HEK293 (cell line): ENCODE results near the gene EFCAB9.

Experiments
- GLIS1 ChIP-seq: fragments of 450-650 bp; formaldehyde crosslinking; IDR thresholded peaks from 2 replicates; pipeline ENCODE4 v1.5.1; 2016; ENCODE audit warnings: missing biosample characterization, missing genetic modification characterization
- KLF16 ChIP-seq: fragments of 450-650 bp; formaldehyde crosslinking; IDR thresholded peaks from 2 replicates; pipeline ENCODE4 v1.5.1; 2017; ENCODE audit warnings: missing biosample characterization, missing genetic modification characterization
- REPIN1 ChIP-seq: fragments of 450-650 bp; formaldehyde crosslinking; IDR thresholded peaks from 2 replicates; pipeline ENCODE4 v1.5.1; 2017; ENCODE audit warnings: missing biosample characterization, missing genetic modification characterization, low read depth
- ZNF121 ChIP-seq: fragments of 450-650 bp; formaldehyde crosslinking; IDR thresholded peaks from 2 replicates; pipeline ENCODE4 v1.5.1; 2016; ENCODE audit warnings: missing biosample characterization, missing genetic modification characterization
- ZNF140 ChIP-seq: fragments of 450-650 bp; formaldehyde crosslinking; IDR thresholded peaks from 2 replicates; pipeline ENCODE4 v1.5.1; 2016; ENCODE audit warnings: missing biosample characterization, missing genetic modification characterization
- TF ChIP-seq, protein P1 (sequence below): fragments of 450-650 bp; formaldehyde crosslinking; IDR thresholded peaks from 2 replicates; pipeline ENCODE4 v1.5.1; 2016; ENCODE audit warnings: missing biosample characterization, missing genetic modification characterization
- TF ChIP-seq, protein P2 (sequence below): fragments of 450-650 bp; formaldehyde crosslinking; IDR thresholded peaks from 2 replicates; pipeline ENCODE4 v1.5.1; 2016; ENCODE audit warnings: missing biosample characterization, missing genetic modification characterization

DNA sequence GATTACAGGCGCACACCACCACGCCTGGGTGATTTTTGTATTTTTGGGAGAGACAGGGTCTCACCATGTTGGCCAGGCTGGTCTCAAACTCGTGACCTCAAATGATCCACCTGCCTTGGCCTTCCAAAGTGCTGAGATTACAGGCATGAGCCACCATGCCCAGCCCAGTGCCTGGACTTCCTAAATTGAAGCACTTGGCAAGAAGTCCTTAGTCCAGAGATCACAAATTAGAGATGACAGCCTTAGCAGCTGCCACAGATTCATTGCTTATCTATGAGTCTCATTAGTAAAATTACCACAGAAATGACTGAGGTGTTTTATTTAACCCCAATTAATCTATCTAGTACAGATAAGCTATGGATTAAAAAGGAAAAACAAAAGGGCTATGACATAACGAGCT, 19.2 kb downstream of the EFCAB9 start:
- no peak for TF ChIP-seq KLF16 (tag by site-specific recombination)
- TF ChIP-seq GLIS1 (tag by site-specific recombination), result no peak
- TF ChIP-seq, protein P1, sequence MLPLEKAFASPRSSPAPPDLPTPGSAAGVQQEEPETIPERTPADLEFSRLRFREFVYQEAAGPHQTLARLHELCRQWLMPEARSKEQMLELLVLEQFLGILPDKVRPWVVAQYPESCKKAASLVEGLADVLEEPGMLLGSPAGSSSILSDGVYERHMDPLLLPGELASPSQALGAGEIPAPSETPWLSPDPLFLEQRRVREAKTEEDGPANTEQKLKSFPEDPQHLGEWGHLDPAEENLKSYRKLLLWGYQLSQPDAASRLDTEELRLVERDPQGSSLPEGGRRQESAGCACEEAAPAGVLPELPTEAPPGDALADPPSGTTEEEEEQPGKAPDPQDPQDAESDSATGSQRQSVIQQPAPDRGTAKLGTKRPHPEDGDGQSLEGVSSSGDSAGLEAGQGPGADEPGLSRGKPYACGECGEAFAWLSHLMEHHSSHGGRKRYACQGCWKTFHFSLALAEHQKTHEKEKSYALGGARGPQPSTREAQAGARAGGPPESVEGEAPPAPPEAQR (tag by site-specific recombination), result no peak
- TF ChIP-seq, protein P2, sequence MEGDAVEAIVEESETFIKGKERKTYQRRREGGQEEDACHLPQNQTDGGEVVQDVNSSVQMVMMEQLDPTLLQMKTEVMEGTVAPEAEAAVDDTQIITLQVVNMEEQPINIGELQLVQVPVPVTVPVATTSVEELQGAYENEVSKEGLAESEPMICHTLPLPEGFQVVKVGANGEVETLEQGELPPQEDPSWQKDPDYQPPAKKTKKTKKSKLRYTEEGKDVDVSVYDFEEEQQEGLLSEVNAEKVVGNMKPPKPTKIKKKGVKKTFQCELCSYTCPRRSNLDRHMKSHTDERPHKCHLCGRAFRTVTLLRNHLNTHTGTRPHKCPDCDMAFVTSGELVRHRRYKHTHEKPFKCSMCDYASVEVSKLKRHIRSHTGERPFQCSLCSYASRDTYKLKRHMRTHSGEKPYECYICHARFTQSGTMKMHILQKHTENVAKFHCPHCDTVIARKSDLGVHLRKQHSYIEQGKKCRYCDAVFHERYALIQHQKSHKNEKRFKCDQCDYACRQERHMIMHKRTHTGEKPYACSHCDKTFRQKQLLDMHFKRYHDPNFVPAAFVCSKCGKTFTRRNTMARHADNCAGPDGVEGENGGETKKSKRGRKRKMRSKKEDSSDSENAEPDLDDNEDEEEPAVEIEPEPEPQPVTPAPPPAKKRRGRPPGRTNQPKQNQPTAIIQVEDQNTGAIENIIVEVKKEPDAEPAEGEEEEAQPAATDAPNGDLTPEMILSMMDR (tag by site-specific recombination), result no peak
- no peak for TF ChIP-seq ZNF121 (tag by site-specific recombination)
- TF ChIP-seq REPIN1 (tag by site-specific recombination), result no peak
- no peak for TF ChIP-seq ZNF140 (tag by site-specific recombination)
